DMS114 treated with DMSO at 0.1 percent for 48 hours (cell line): ENCODE data around the gene GLI1.
A peak's percentile ranks its signal among the peaks of the same experiment; 100 is the strongest.
"Not testable (repeated sequence)": the region's sequence is repeated elsewhere in the genome, so short reads cannot be mapped to it uniquely, and the experiment has no call there.

Source experiments
- DNase-seq: peaks from one replicate; lab custom pipeline; 2025; ENCODE audit not compliant: unreplicated experiment; lab: John Stamatoyannopoulos, UW

The GLI1 gene

GRCh38 chr12:57459750-57460467, at the start of gene GLI1:
Gene GLI1 (plus strand): TSS chr12:57459785. CDS start chr12:57463692, 3,907 bp downstream.
- peak; percentile 73 for DNase-seq

DNA sequence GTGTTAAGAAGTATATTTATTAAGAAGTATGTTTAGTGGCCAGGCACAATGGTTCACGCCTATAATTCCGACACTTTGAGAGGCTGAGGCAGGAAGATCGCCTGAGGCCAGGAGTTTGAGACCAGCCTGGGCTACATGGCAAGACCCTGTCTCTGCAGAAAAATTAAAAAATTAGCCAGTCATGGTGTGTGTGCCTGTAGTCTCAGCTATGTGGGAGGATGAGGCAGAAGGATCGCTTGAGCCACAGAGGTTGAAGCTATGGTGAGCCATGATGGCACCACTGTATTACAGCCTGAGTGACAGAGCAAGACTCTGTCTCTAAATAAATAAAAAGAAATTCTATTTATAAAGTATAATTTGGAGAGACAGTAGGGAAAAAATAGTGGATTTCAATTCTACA, 49.1 kb upstream of the GLI1 start:
- DNase-seq, result no peak

- not testable (repeated sequence) for DNase-seq
Observed at GRCh38 chr12:57414160-57414559, 45.4 kb upstream of the GLI1 start.

GRCh38 chr12:57415088-57415487, 44.5 kb upstream of the GLI1 start:
- DNase-seq, result no peak

DNA sequence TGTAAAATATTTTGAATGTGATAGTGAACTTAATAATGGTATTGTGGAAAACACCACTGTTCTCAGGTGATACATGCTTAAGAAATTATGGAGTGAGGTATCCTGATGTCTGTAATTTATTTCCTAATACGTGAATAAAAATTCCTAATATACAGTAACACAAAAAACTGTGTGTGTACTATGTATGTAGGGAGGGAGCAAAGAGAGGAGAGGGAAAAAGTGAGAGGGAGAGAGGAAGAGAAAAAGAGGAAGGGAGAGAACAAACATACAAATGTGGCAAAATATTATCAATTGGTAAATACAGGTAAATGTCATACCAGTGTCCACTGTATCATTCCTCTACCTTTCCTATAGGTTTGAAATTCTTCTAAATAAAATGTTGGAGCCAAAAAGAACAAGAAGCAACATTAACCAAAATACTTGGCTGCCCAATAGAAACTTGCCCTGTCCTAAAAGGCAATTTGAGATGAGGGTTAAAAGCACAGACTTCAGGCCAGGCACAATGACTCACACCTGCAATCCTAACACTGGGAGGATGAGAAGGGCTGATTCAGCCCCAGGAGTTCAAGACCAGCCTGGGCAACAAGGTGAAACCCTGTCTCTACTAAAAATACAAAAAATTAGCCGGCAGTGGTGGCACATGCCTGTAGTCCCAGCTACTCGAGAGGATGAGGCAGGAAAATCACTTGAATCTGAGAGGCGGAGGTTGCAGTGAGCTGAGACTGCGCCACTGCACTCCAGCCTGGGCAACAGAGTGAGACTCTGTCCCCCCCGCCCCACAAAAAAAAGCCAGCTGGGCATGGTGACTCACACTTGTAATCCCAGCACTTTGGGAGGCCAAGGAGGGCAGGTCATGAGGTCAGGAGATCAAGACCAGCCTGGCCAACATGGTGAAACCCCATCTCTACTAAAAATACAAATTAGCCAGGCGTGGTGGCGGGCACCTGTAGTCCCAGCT, 43.3 kb upstream of the GLI1 start:
- no peak for DNase-seq

DNA sequence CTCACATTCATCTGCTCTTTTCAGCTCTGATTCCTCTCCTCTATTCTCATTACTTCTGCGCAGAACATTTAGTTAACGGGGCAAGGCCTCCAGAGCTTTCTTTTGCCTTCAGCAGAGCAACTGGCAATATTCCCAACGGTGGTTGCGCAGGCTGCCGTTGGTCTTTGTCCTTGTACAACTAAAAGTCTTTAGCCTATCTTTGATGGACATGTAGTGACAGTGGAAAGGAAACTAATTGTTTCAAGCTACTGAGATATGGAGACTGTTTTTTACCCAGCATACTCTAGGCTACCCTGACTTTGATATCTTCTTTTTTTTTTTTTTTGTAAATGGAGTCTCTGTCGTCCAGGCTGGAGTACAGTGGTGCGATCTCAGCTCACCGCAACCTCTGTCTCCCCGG, 41.3 kb upstream of the GLI1 start:
- DNase-seq, result no peak

DNA sequence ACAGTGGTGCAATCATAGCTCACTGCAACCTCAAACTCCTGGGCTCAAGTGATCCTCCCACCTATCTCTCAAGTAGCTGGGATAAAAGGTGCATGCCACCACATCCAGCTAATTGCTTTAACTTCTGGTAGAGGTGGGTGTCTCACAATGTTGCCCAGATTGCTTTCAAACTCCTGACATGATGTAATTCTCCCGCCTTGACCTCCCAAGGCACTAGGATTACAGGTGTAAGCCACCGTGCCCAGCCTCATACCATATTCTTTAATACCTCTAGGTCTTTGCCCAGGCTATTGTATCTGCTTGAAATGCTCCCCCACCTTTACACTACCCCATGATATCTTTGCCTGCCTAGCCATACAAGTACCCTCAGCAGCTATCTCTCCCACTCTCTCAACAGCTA, 40.1 kb upstream of the GLI1 start:
- DNase-seq, result no peak

DNA sequence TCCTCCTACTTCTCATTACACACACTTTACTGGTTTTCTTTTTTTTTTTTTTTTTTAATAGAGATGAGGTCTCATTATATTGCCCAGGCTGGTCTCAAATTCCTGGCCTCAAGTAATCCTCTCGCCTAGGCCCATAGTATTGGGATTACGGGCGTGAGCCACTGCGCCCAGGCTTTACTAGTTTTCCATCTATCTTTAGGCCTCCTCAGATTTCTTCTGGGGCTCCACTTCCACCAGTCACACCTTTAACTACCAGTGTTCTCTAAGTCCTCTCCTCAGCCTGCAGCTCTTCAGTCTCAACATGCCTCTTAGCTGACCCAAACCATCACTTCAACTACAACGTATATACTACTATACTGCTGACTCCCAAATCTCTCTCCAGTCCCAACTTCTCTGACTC, 39.1 kb upstream of the GLI1 start:
- no peak for DNase-seq

- not testable (repeated sequence) for DNase-seq
Observed at GRCh38 chr12:57426948-57427347, 32.6 kb upstream of the GLI1 start.

GRCh38 chr12:57428965-57429364, 30.6 kb upstream of the GLI1 start:
- DNase-seq, result no peak

DNA sequence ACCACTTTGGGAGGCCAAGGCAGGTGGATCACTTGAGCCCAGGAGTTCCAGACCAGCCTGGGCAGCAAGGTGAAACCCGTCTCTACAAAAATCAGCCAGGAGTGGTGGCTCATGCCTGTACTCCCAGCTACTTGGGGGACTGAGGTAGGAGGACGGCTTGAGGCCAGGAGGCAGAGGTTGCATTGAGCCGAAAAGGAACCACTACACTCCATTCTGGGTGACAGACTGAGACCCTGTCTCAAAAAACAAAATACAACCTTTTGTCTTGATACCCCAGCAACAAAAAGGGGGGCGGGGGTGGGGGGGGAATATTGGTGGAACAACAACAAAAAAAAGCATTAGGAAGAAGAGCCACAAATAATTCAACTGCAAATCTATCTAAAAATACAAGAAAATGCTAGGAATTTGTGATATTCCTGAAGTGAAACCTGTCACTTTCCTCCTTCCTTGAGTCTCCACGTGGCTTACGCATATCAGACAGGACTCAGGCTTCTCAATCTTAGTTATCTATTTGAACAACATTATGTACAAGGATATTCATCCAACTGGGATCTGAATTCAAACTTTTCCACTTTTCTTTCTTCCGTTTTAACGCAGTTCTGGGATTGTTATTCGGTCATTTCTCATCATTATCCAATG, 30.0 kb upstream of the GLI1 start:
- no peak for DNase-seq

DNA sequence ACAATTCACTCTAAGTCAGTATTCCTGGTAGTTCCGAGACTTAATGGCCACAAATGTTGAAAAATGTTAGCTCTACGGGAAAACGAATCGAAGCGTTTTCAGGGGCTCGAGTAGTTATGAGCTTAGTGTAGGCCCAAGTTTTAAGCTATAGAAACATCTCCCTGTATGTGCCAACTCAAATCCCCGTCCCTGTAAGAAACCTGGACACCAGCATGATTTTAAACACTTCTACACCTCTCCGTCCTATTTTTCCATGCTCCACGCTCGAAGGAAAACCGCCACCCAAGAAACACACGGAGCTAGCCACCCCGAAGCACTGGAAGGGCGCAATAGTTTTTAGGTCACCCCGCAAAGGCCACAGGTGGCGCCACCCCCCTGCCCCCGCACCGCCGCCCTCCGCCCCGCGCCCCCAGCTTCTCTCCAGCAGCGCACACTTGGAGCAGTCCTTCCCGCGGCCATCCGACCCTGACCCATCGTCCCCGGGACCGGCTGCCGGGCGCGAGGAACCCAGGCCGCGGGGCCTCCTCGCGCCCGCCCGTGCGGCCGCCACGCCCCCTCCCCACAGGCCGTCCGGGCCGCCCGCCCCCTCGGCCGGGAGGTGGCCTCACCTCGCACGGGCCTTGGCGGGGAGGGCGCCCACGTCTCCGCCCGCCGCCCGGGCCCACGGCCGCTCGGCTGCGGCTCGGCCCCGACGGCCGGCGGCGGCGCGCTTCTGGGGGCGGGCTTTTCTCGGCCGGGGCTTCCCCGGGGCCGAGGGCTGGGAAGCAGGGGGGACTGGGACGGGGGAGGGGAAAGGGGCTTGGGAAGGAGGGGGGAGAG, 29.3 kb upstream of the GLI1 start:
- DNase-seq, result no peak

DNA sequence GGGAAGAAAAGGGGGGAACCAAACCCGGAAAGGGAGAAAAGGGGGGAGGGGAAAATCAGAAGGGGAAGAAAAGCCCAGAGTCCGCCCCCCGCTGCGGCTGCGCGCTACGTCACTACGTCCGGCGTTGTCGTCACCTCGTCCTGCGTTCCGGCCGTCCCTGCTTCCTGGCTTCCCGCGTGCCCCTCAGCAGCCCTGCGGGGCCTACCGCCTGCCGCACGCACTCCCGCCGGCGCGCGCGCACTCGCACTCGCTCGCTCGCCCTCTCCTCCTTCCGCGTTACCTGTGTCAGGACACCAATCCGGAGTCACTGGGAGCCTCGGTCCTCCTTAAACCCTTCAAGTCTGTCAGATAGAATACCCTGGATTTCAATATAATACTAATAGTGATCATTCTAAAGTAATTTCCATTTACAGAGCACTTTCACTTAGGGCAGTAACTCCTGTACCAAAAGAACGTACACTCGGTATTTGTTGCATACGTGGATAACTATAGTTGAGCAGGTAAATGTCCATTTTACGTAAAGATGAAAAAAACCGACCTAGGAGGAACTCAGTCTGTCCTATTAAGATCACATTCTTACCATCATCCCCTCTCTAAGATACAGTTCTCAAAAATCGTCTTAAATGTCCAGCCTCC, 28.5 kb upstream of the GLI1 start, which contains the start of gene R3HDM2:
R3HDM2 (minus strand) TSS at position 113 of the 636 bp plus-strand sequence. CDS start 120,615 bp downstream, outside the sequence.
- peak; percentile 94 for DNase-seq

DNA sequence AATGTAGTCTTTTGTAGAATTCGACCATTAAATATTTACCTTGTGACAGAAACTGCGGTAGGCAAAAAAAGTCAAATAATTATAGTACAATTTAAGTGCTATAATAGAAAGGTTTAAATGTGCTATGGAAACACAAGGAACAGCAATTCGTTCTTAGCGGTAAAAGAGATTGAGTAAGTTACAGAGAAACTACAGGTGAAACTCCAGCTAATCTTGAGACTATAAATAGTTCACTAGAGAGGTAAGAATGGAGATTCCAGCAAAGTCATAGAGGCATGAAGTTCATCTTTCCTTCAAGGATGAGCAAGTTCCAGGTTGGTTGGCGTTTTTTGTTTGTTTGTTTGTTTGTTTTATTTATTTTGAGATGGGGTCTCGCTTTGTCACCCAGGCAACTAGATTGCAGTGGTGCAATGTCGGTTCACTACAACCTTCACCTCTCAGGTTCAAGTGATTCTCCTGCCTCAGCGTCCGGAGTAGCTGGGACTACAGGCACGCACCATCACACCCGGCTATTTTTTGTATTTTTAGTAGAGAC, 27.9 kb upstream of the GLI1 start:
- DNase-seq, result no peak

DNA sequence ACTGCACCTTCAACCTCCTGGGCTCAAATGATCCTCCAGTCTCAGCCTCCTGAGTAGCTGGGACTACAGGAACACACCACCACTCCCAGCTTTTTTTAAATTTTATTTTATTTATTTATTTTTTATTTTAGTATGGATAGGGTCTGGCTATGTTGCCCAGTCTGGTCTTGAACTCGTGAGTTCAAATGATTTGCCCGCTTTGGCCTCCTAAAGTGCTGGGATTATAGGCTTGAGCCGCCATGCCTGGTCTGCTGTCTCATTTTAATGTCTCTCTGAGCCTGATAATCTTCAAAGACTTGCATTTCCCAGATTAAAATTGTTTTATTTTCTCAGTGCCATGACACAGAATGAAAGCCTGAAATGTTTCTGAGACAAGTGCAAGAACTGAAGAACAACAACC, 26.2 kb upstream of the GLI1 start:
- no peak for DNase-seq

GRCh38 chr12:57434517-57435223, 24.9 kb upstream of the GLI1 start, which contains the start of gene INHBC:
Gene INHBC (plus strand): TSS chr12:57434784. CDS start chr12:57434887, 103 bp downstream.
- DNase-seq, result no peak

DNA sequence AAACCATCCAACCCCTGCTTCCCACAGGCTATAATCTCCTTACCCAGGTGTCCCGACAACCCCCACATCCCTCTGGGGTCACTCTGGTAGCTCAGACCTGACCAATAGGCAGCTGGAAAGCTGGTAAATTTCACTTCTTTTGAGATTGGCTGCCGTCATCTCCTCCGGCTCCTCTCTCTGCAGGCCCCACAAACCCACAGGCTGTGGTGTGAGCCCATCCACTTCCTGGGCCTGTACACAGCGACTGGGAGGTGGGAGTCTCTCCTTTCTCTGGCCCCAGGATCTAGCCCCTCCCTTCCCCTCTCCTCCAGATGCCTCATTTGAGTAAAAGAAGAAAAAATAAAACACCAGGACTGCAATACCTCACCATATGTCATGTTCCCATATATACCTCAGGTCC, 24.3 kb upstream of the GLI1 start:
- no peak for DNase-seq

DNA sequence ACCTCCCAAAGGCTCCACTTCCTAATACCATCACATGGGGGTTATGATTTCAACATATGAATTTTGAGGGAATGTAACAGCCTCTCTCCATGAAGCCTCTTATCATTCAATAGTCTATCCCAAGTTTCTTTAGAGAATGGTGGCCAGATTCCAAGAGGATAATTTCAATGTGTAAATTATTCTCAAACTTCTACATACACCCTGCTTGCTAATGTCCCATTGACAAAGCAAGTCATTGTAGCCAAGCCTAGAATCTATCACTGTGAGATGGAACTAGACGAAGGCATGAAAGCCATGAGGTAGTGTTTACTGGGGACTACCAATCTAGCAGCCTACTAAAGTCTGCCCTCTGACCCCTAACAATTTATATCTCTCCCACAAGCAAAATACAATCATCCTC, 21.2 kb upstream of the GLI1 start:
- no peak for DNase-seq

GRCh38 chr12:57439762-57440266, 19.8 kb upstream of the GLI1 start:
- no peak for DNase-seq
